HEK293 (cell line): ENCODE data around the gene LAPTM4A.

Experiments used
- CTCF ChIA-PET: fragments of 350-600 bp; formaldehyde crosslinking; extraction: SDS; loops from one replicate; lab custom pipeline; 2021; ENCODE audit warnings: antibody characterized with exemption; lab: Yijun Ruan, JAX
- POLR2A ChIA-PET: fragments of 300-600 bp; formaldehyde crosslinking; extraction: SDS; loops from one replicate; lab custom pipeline; 2020; ENCODE audit warnings: antibody characterized with exemption, inconsistent platforms; lab: Yijun Ruan, JAX
- H3K27ac ChIP-seq: fragments of 200-500 bp; sonication (Bioruptor generic); 2 replicates; pipeline ENCODE4 v1.5.1; 2014; ENCODE audit warnings: low read depth, low read length, control low read depth, inconsistent platforms; ENCODE audit errors: extremely low read depth
- H3K36me3 ChIP-seq, 2 experiments: fragments of 200-500 bp in 1 of 2; sonication (Bioruptor generic) in 1 of 2; 1 replicate in 1 of 2; 2 replicates in 1 of 2; pipeline ENCODE4 v1.5.1; 2014 to 2017; ENCODE audit warnings: inconsistent platforms in 2 of 2, low read length in 2 of 2; ENCODE audit not compliant: control insufficient read depth in 2 of 2, insufficient read depth in 1 of 2
- H3K4me1 ChIP-seq: fragments of 200-500 bp; sonication (Bioruptor generic); 2 replicates; pipeline ENCODE4 v1.5.1; 2014; ENCODE audit warnings: mild to moderate bottlenecking, low read length, inconsistent platforms; ENCODE audit not compliant: control insufficient read depth, insufficient read depth
- H3K4me3 ChIP-seq: 2 replicates; pipeline ENCODE4 v1.5.1; 2011; ENCODE audit warnings: low read depth, mild to moderate bottlenecking, control low read depth, low read length, moderate library complexity
- H3K9me3 ChIP-seq: fragments of 200-500 bp; sonication (Bioruptor generic); 2 replicates; pipeline ENCODE4 v1.5.1; 2014; ENCODE audit warnings: low read depth, low read length, inconsistent platforms; ENCODE audit not compliant: control insufficient read depth, insufficient read depth
- BCL6B ChIP-seq: fragments of 450-650 bp; formaldehyde crosslinking; IDR thresholded peaks from 2 replicates; pipeline ENCODE4 v1.5.1; 2017; ENCODE audit warnings: missing biosample characterization, missing genetic modification characterization
- PRDM6 ChIP-seq: fragments of 450-650 bp; formaldehyde crosslinking; IDR thresholded peaks from 2 replicates; pipeline ENCODE4 v1.5.1; 2017; ENCODE audit warnings: missing biosample characterization, missing genetic modification characterization
- SETDB1 ChIP-seq: IDR thresholded peaks from one replicate; pipeline ENCODE4 v1.6.1; 2017; ENCODE audit warnings: mild to moderate bottlenecking, low read length, moderate library complexity, mixed read lengths; ENCODE audit not compliant: insufficient read length
- SP7 ChIP-seq: fragments of 450-650 bp; formaldehyde crosslinking; IDR thresholded peaks from 2 replicates; pipeline ENCODE4 v1.5.1; 2016; ENCODE audit warnings: missing biosample characterization, missing genetic modification characterization
- TCF7L2 ChIP-seq: IDR thresholded peaks from 2 replicates; pipeline ENCODE4 v1.6.1; 2011; ENCODE audit warnings: low read depth, mild to moderate bottlenecking, inconsistent platforms, low read length, moderate library complexity, borderline replicate concordance
- TRIM28 ChIP-seq: IDR thresholded peaks from 2 replicates; pipeline ENCODE4 v1.6.1; 2011; ENCODE audit warnings: low read length, control low read depth, borderline replicate concordance
- ZBTB7A ChIP-seq: fragments of 450-650 bp; formaldehyde crosslinking; IDR thresholded peaks from 2 replicates; pipeline ENCODE4 v1.5.1; 2016; ENCODE audit warnings: low read depth, missing biosample characterization, missing genetic modification characterization
- ZFP3 ChIP-seq: fragments of 450-650 bp; formaldehyde crosslinking; IDR thresholded peaks from 2 replicates; pipeline ENCODE4 v1.5.1; 2016; ENCODE audit warnings: low read depth, missing biosample characterization, missing genetic modification characterization
- ZFP69B ChIP-seq: fragments of 450-650 bp; formaldehyde crosslinking; IDR thresholded peaks from 2 replicates; pipeline ENCODE4 v1.5.1; 2016; ENCODE audit warnings: missing biosample characterization, missing genetic modification characterization
- ZNF24 ChIP-seq: fragments of 450-650 bp; formaldehyde crosslinking; IDR thresholded peaks from 2 replicates; pipeline ENCODE4 v1.5.1; 2016; ENCODE audit warnings: missing biosample characterization, missing genetic modification characterization
- ZNF48 ChIP-seq: fragments of 450-650 bp; formaldehyde crosslinking; IDR thresholded peaks from 2 replicates; pipeline ENCODE4 v1.5.1; 2016; ENCODE audit warnings: missing biosample characterization, missing genetic modification characterization
- ZNF624 ChIP-seq: fragments of 450-650 bp; formaldehyde crosslinking; IDR thresholded peaks from 2 replicates; pipeline ENCODE4 v1.5.1; 2017; ENCODE audit warnings: missing biosample characterization, missing genetic modification characterization
- ZNF639 ChIP-seq: fragments of 450-650 bp; formaldehyde crosslinking; IDR thresholded peaks from 2 replicates; pipeline ENCODE4 v1.5.1; 2016; ENCODE audit warnings: missing biosample characterization, missing genetic modification characterization
- ZNF670 ChIP-seq: fragments of 450-650 bp; formaldehyde crosslinking; IDR thresholded peaks from 2 replicates; pipeline ENCODE4 v1.5.1; 2016; ENCODE audit warnings: missing biosample characterization, missing genetic modification characterization, low read depth
- TF ChIP-seq, protein P1 (sequence below): fragments of 450-650 bp; formaldehyde crosslinking; IDR thresholded peaks from 2 replicates; pipeline ENCODE4 v1.5.1; 2017; ENCODE audit warnings: missing biosample characterization, missing genetic modification characterization

The LAPTM4A gene

GRCh38 chr2:20033322-20033721 is 18.1 kb downstream of the LAPTM4A start:
- POLR2A ChIA-PET: interaction anchor here (1.0 kb wide), 1 partner anchor 18 kb away, joined by 3 read pairs; the partner anchor contains the start of gene LAPTM4A

DNA sequence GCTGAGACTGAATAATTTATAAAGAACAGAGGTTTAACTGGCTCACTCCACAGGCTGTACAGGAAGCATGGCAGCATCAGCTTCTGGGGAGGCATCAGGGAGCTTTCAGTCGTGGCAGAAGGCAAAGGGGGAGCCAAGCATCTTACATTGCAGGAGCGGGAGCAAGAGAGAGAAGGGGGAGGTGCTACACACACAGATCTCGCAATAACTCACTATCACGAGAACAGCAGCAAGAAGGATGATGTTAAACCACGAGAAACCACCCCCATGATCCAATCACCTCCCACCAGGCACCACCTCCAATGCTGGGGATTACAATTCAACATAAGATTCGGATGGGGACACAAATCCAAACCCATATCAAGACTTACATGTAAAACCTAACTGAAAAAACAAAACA is 21.2 kb downstream of the LAPTM4A start:
- TF ChIP-seq ZNF670 (tag by site-specific recombination) (no peak), SP7 (tag by site-specific recombination) (no peak), ZBTB7A (tag by site-specific recombination) (no peak), SETDB1 (no peak), ZNF48 (tag by site-specific recombination) (no peak), ZNF639 (tag by site-specific recombination) (no peak), TRIM28 (no peak), BCL6B (tag by site-specific recombination) (no peak), ZFP3 (tag by site-specific recombination) (no peak), TCF7L2 (no peak)
- TF ChIP-seq, protein P1, sequence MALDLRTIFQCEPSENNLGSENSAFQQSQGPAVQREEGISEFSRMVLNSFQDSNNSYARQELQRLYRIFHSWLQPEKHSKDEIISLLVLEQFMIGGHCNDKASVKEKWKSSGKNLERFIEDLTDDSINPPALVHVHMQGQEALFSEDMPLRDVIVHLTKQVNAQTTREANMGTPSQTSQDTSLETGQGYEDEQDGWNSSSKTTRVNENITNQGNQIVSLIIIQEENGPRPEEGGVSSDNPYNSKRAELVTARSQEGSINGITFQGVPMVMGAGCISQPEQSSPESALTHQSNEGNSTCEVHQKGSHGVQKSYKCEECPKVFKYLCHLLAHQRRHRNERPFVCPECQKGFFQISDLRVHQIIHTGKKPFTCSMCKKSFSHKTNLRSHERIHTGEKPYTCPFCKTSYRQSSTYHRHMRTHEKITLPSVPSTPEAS (tag by site-specific recombination): no peak
- Histone ChIP-seq H3K4me1 (0 out of 2 replicates have a peak, but pooled peaks cover 2% of the 10 kb centered on the region), H3K27ac (no peak overlapping the region), H3K9me3 (no peaks in the 10 kb centered on the region), H3K36me3 (peaks cover 32 to 57% of the 10 kb centered on the region in 2 experiments), H3K4me3 (no peak overlapping the region)
- POLR2A ChIA-PET: no interaction called here
- CTCF ChIA-PET: interaction anchor here (0.8 kb wide), 1 partner anchor 12 kb away, joined by 4 read pairs; no protein-coding TSS in a partner anchor

More at GRCh38 chr2:20033322-20033721, 18.1 kb downstream of the LAPTM4A start:
- Histone ChIP-seq H3K9me3 (no peaks in the 10 kb centered on the region), H3K36me3 (peaks cover 42 to 84% of the 10 kb centered on the region in 2 experiments), H3K4me1 (no peaks in the 10 kb centered on the region), H3K27ac (no peak overlapping the region), H3K4me3 (no peak overlapping the region)
- CTCF ChIA-PET: interaction anchor here (0.6 to 1.1 kb wide), 3 partner anchors 18 to 273 kb away, joined by 3 read pairs; no protein-coding TSS in a partner anchor
- TF ChIP-seq ZFP69B (no peak), ZNF24 (tag by site-specific recombination) (no peak), ZNF624 (tag by site-specific recombination) (no peak)

DNA sequence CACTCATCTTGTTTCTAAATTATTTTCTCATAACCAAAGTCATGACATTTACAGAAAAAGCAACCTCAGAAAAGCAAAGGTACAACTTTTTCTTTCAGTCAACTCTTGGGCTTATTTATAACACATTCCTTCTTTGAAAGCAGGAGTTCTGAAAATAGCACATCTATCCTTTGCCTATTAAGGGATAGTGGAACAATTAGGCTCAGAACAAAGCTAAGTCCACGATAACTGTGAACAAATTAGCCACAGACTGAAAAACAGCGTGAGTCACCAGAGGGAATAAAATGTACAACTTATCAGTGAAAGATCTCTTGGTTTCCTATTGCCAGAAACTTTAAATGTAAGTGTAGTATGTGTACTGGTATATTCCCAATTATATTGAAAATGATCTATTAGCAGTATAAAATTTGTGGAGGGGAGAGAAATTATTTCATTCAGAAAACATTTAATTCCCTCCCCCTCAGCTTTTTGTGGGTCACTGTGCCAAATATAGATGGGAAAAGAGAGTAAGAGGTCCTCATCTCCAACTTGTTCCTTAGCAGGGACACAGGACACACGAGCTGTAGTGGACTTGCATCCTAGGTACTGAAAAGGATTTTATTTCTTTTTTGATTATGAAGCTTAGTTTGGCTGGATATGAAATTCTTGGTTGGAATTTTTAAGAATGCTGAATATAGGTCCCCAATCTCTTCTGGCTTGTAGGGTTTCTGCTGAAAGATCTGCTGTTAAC is 23.6 kb downstream of the LAPTM4A start:
- Histone ChIP-seq H3K36me3 (peaks cover 24 to 34% of the 10 kb centered on the region in 2 experiments), H3K4me3 (no peak overlapping the region), H3K9me3 (no peaks in the 10 kb centered on the region), H3K27ac (no peak overlapping the region; the same call in 1 of the 2 replicates), H3K4me1 (0 out of 2 replicates have a peak, but pooled peaks cover 2% of the 10 kb centered on the region)
- ChIA-PET CTCF (interaction anchor here (0.6 to 2.6 kb wide), 4 partner anchors 10 to 118 kb away, joined by 3 to 15 read pairs (median 4); no protein-coding TSS in a partner anchor), POLR2A (no interaction called here)
- TF ChIP-seq PRDM6 (tag by site-specific recombination): no peak
- TF ChIP-seq SETDB1: peak; percentile 36
